OCI-LY7 (cell line): ENCODE data around the gene SART3.

ENCODE experiments used
- CTCF ChIP-seq: fragments of 200-600 bp; sonication (generic); conservative IDR thresholded peaks from 2 replicates; pipeline ENCODE4 v1.5.1; 2014; ENCODE audit warnings: mild to moderate bottlenecking, antibody characterized with exemption, low read length, moderate library complexity, mixed read lengths
- EZH2phosphoT487 ChIP-seq: fragments of 200-600 bp; sonication (generic); IDR thresholded peaks from 2 replicates; pipeline ENCODE4 v1.6.1; 2018; ENCODE audit warnings: low read depth, borderline replicate concordance, mild to moderate bottlenecking, mixed run types, antibody characterized with exemption, low read length, moderate library complexity, mixed read lengths

DNA sequence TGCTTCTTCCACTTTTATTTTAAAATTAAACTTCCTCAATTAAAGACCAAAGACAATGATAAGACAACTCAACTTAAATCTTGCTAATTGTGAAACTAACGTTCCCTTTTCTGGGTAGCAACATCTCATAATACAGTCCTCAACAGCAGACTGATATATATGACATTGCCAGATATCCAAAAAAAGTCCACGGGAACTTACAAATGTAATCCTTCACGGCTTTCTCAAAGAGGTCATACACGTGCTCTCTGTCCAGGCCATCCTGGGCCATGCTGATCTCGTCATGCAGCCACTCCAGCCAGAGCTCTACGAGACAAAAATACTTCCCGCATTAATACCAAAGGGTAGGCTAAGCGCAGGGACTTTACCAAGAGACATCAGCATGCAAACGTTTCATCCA is 13.3 kb downstream of the SART3 start:
- TF ChIP-seq CTCF (no peak), EZH2phosphoT487 (no peak)
